Measurements from ENCODE around the gene SPTB. TPM values are rescaled to one million over a fixed set of nuclear protein-coding genes. Genes with fewer than 3 reads are reported as not detected.

SPTB gene
- total and polyA plus RNA-seq, 7 donors: 0.49 to 2.9 (median 1.3) TPM; not detected in 1

DNA sequence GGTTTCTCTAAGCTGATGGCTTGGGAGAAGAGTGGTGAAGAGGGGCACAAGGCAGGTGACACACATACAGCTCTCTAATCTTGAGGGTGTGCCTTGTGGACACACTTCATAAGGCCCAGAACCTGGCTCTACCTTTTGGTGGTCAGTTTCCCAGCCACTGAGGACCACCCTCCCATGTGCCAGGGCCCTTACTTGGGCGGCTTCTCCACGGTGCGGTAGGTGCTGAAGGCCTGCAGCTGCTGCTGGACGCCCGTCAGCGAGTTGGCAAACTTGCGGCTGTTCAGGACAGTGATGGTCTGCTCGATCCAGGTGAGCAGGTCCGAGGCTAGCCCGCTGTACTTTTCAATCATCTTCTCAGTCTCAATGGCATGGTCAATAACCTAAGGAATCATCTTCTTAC is 80.2 kb downstream of the SPTB start:
- no peaks in the 10 kb centered on the region for H3K9me3 ChIP-seq
- 96 to 97% methylated on average over 10 of the region's 10 CpGs for WGBS, 2 donors
- no peaks in the 10 kb centered on the region for H3K27me3 ChIP-seq
- no peak overlapping the region for H3K4me3 ChIP-seq
- intact Hi-C loops (cut with DNase I): no loop called here
- TF ChIP-seq, protein P1, sequence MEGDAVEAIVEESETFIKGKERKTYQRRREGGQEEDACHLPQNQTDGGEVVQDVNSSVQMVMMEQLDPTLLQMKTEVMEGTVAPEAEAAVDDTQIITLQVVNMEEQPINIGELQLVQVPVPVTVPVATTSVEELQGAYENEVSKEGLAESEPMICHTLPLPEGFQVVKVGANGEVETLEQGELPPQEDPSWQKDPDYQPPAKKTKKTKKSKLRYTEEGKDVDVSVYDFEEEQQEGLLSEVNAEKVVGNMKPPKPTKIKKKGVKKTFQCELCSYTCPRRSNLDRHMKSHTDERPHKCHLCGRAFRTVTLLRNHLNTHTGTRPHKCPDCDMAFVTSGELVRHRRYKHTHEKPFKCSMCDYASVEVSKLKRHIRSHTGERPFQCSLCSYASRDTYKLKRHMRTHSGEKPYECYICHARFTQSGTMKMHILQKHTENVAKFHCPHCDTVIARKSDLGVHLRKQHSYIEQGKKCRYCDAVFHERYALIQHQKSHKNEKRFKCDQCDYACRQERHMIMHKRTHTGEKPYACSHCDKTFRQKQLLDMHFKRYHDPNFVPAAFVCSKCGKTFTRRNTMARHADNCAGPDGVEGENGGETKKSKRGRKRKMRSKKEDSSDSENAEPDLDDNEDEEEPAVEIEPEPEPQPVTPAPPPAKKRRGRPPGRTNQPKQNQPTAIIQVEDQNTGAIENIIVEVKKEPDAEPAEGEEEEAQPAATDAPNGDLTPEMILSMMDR (IDR thresholded peaks at IDR 0.05): no peak
- TF ChIP-seq POLR2AphosphoS5 (IDR thresholded peaks at IDR 0.05) (no peak), EP300 (IDR thresholded peaks at IDR 0.05) (no peak), POLR2A (IDR thresholded peaks at IDR 0.05) (no peak)
- DNase-seq: no peak
- H3K36me3 ChIP-seq: no peaks in the 10 kb centered on the region
- no peaks in the 10 kb centered on the region for H3K4me1 ChIP-seq
- H3K27ac ChIP-seq: no peak overlapping the region

DNA sequence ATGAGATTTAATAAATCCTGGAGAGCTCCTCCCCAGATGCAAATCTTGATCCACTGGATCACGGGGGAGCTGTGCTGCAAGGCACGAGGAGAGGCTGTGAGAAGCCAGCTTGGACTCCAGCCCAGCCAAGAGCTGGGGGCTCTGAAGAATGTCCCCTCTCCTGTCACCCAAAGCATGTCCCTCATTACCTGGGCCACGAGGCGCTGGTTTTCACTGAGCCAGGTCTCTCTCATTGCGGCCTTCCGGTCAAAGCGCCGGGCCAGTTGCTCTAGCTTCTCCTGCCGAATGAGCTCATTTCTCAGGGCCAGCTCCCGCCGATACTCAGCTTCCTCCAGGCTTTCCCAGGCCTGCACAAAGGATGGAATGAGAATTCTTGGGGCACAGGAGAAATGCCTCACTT is 83.3 kb downstream of the SPTB start:
- H3K27me3 ChIP-seq: no peaks in the 10 kb centered on the region
- no peaks in the 10 kb centered on the region for H3K36me3 ChIP-seq
- H3K9me3 ChIP-seq: no peaks in the 10 kb centered on the region
- no peak for TF ChIP-seq EP300 (IDR thresholded peaks at IDR 0.05)
- TF ChIP-seq POLR2A (IDR thresholded peaks at IDR 0.05): no peak
- TF ChIP-seq, protein P1 (IDR thresholded peaks at IDR 0.05): no peak
- no peak for TF ChIP-seq POLR2AphosphoS5 (IDR thresholded peaks at IDR 0.05)
- intact Hi-C loops (cut with DNase I): no loop called here
- no peak overlapping the region for H3K27ac ChIP-seq
- no peak for DNase-seq
- H3K4me1 ChIP-seq: no peaks in the 10 kb centered on the region
- no peak overlapping the region for H3K4me3 ChIP-seq
- WGBS, 2 donors: 95% methylated on average over 11 of the region's 11 CpGs

DNA sequence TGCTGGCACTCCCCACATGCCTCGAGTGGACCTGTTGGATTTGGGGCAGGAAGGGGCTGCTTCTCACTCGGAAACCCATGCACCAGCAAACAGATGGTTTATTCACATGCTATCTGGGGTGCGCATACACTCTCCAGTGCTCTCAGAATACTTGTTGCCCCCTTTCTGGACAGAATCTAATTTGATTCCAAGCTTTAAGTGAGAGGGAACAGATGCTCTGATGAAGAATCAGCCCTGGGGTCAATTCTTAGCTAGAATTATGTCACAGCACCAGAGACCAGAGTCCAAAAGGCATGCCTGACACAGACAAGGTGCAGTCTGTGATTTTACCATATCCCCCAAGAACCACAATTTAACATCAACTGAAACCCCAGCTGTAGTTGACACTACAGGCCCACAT is 83.8 kb downstream of the SPTB start:
- TF ChIP-seq EP300 (IDR thresholded peaks at IDR 0.05): no peak
- TF ChIP-seq, protein P1 (IDR thresholded peaks at IDR 0.05): no peak
- no peak for TF ChIP-seq POLR2A (IDR thresholded peaks at IDR 0.05)
- no peak for TF ChIP-seq POLR2AphosphoS5 (IDR thresholded peaks at IDR 0.05)
- H3K4me3 ChIP-seq: no peak overlapping the region
- no peak overlapping the region for H3K27ac ChIP-seq
- no peaks in the 10 kb centered on the region for H3K9me3 ChIP-seq
- no peaks in the 10 kb centered on the region for H3K27me3 ChIP-seq
- WGBS, 2 donors: 88% methylated on average over 3 of the region's 3 CpGs
- intact Hi-C loops (cut with DNase I): no loop called here
- no peak for DNase-seq
- H3K4me1 ChIP-seq: no peaks in the 10 kb centered on the region
- no peaks in the 10 kb centered on the region for H3K36me3 ChIP-seq

DNA sequence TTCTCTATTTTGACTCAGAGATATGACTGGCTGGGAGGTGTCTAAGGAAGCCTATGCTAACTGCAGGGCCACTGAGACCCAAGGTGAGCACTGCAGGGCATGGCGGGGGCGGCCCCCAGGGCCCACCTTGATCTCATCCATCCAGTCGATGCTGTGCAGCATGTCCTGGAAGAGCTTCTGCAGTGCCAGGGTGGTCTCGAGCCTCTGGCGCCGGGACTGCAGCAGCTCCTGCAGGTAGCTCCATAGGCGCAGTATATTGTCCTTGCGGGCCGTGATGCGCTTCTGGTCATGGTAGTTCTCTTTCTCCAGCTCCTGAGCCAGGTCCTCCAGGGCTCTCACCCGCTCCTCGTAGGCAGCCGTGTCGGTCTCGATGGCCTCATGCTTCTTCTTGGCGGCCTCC is 84.5 kb downstream of the SPTB start:
- H3K4me3 ChIP-seq: no peak overlapping the region
- H3K9me3 ChIP-seq: no peaks in the 10 kb centered on the region
- no peak for TF ChIP-seq POLR2A (IDR thresholded peaks at IDR 0.05)
- TF ChIP-seq, protein P1 (IDR thresholded peaks at IDR 0.05): no peak
- no peak for TF ChIP-seq EP300 (IDR thresholded peaks at IDR 0.05)
- no peak for TF ChIP-seq POLR2AphosphoS5 (IDR thresholded peaks at IDR 0.05)
- H3K27ac ChIP-seq: no peak overlapping the region
- H3K36me3 ChIP-seq: no peaks in the 10 kb centered on the region
- no peak for DNase-seq
- H3K4me1 ChIP-seq: no peaks in the 10 kb centered on the region
- intact Hi-C loops (cut with DNase I): no loop called here
- 94 to 96% methylated on average over 16 of the region's 16 CpGs for WGBS, 2 donors
- no peaks in the 10 kb centered on the region for H3K27me3 ChIP-seq

DNA sequence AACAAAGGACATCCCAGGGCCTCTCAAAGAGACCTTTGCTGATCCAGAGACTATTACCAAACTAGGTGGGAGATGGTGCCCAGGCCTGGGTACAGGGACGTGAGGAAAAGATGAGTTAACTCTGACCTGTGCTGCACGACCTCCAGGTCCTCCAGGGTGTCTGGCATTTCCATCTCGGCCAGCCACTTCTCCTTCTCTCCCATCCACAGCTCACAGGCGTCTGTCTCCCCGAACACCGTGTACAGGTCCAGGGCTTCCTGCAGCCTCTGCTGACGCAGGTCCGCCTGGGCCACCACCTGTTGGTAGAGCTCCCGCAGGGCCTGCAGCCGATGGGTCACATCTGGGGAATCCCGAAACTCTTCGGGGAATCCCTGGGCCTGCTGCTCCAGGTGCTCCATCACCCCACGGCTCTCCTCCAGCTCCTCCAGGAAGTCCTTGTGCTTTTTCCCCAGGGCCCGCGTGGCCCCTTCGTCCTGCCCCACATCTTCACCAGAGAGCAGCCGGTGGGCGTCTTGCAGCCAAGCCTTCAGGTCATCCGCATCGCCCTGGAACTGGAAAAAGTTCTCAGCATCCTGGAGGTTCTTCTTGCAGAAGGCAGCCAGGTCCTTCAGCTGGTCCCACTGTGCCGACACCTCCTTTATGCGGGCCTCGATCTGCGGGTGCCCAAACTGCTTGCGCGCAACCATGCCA is 86.7 kb downstream of the SPTB start:
- DNase-seq: no peak
- H3K4me3 ChIP-seq: no peak overlapping the region
- no peaks in the 10 kb centered on the region for H3K27me3 ChIP-seq
- intact Hi-C loops (cut with DNase I): no loop called here
- H3K27ac ChIP-seq: no peak overlapping the region
- H3K36me3 ChIP-seq: no peaks in the 10 kb centered on the region
- no peaks in the 10 kb centered on the region for H3K9me3 ChIP-seq
- no peaks in the 10 kb centered on the region for H3K4me1 ChIP-seq
- WGBS, 2 donors: 93 to 94% methylated on average over 26 of the region's 26 CpGs
- TF ChIP-seq POLR2A (IDR thresholded peaks at IDR 0.05): no peak
- TF ChIP-seq, protein P1 (IDR thresholded peaks at IDR 0.05): no peak
- TF ChIP-seq EP300 (IDR thresholded peaks at IDR 0.05): no peak
- no peak for TF ChIP-seq POLR2AphosphoS5 (IDR thresholded peaks at IDR 0.05)

All from sigmoid colon (tissue), 7 donors.